Adipocyte (in vitro differentiated cells): ENCODE measurements around the gene TBL1Y.
"Not testable (repeated sequence)": the region's sequence is repeated elsewhere in the genome, so short reads cannot be mapped to it uniquely, and the experiment has no call there.

Experiments
- DNase-seq: peaks from one replicate; pipeline ENCODE4 v3.0.0-alpha.2; 2015; ENCODE audit warnings: low read depth
- H3K27me3 ChIP-seq: replicated peaks from 2 replicates; pipeline ENCODE4 v1.7.0; 2013; ENCODE audit warnings: mild to moderate bottlenecking, low read length, moderate library complexity; ENCODE audit not compliant: control insufficient read depth, insufficient read depth
- H3K36me3 ChIP-seq: 2 replicates; pipeline ENCODE4 v1.7.0; 2013; ENCODE audit warnings: low read length, mild to moderate bottlenecking, moderate library complexity; ENCODE audit not compliant: control insufficient read depth, insufficient read depth, severe bottlenecking
- H3K4me1 ChIP-seq: 2 replicates; pipeline ENCODE4 v1.7.0; 2013; ENCODE audit warnings: mild to moderate bottlenecking, low read length, moderate library complexity; ENCODE audit not compliant: control insufficient read depth, insufficient read depth
- H3K4me3 ChIP-seq: 2 replicates; pipeline ENCODE4 v1.7.0; 2013; ENCODE audit warnings: mild to moderate bottlenecking, low read length, moderate library complexity
- H3K9ac ChIP-seq: 2 replicates; pipeline ENCODE4 v1.7.0; 2013; ENCODE audit warnings: mild to moderate bottlenecking, low read length, moderate library complexity
- H3K9me3 ChIP-seq: 2 replicates; pipeline ENCODE4 v1.7.0; 2013; ENCODE audit warnings: mild to moderate bottlenecking, low read length, moderate library complexity; ENCODE audit not compliant: control insufficient read depth

TBL1Y gene

GRCh38 chrY:6910372-6911252 lies at the start of gene TBL1Y:
TBL1Y (plus strand) TSS chrY:6910697; CDS start chrY:7025085, 114,388 bp downstream.
- Histone ChIP-seq H3K4me3 (no peak within 1 kb of the TSS), H3K27me3 (no peaks in the 10 kb centered on the region), H3K9ac (no peak within 1 kb of the TSS), H3K36me3 (no peaks in the 10 kb centered on the region), H3K4me1 (no peaks in the 10 kb centered on the region), H3K9me3 (no peaks in the 10 kb centered on the region)
- DNase-seq = no peak

- no peak for DNase-seq
- Histone ChIP-seq H3K27me3 (no peaks in the 10 kb centered on the region), H3K9me3 (no peaks in the 10 kb centered on the region), H3K4me1 (no peaks in the 10 kb centered on the region), H3K4me3 (no peak overlapping the region), H3K9ac (no peak overlapping the region), H3K36me3 (no peaks in the 10 kb centered on the region)
Observed at GRCh38 chrY:6894496-6894895, 16.0 kb upstream of the TBL1Y start.

GRCh38 chrY:6895236-6895635 lies 15.3 kb upstream of the TBL1Y start:
- DNase-seq = no peak
- Histone ChIP-seq H3K9ac (no peak overlapping the region), H3K4me3 (no peak overlapping the region)

DNA sequence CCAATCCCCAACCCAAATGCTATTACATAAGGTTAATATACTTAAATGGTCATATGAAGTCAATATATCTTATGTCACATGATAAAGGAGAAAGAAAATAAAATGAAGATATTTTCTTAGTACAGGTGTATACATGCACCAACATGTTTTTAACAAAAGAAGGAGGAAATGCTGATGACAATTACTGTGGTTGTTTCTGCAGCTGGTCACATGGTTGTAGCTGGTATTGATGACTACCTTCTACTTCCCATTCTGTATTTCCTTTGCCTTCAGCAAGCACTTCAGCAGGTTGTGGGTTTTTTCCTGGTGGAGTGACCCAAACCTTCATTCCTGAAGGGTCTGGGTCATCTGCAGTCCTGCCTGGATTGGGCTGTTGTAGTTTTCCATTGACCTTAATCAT lies 8.4 kb upstream of the TBL1Y start:
- H3K36me3 ChIP-seq, H3K4me1 ChIP-seq, H3K9me3 ChIP-seq, H3K4me3 ChIP-seq, H3K9ac ChIP-seq, DNase-seq, H3K27me3 ChIP-seq: not testable (repeated sequence)

More at GRCh38 chrY:6895236-6895635, 15.3 kb upstream of the TBL1Y start:
- no peaks in the 10 kb centered on the region for H3K27me3 ChIP-seq
- no peaks in the 10 kb centered on the region for H3K9me3 ChIP-seq
- no peaks in the 10 kb centered on the region for H3K4me1 ChIP-seq
- no peaks in the 10 kb centered on the region for H3K36me3 ChIP-seq

DNA sequence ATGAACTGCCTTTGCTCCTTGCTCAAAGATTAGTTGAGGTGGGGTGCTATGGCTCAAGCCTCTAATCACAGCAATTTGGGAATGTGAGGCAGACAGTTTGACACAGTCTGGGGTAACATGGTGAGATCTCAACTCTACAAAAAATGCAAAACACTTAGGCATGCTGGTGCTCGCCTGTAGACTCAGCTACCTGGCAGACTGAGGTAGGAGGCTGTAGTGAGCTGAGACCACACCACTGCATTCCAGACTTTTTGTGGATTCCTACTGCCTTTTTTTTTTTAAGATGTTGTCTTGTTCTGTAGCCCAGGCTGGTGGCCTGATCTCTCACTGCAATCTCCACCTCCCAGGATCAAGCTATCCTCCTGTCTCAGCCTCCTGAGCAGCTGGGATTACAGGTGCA lies 2.9 kb upstream of the TBL1Y start:
- no peaks in the 10 kb centered on the region for H3K27me3 ChIP-seq
- no peak overlapping the region for H3K9ac ChIP-seq
- H3K9me3 ChIP-seq = no peaks in the 10 kb centered on the region
- no peaks in the 10 kb centered on the region for H3K4me1 ChIP-seq
- no peaks in the 10 kb centered on the region for H3K36me3 ChIP-seq
- H3K4me3 ChIP-seq = no peak overlapping the region
- no peak for DNase-seq

GRCh38 chrY:6908021-6908420 lies 2.5 kb upstream of the TBL1Y start:
- H3K4me1 ChIP-seq, H3K36me3 ChIP-seq, DNase-seq, H3K9me3 ChIP-seq, H3K9ac ChIP-seq, H3K4me3 ChIP-seq, H3K27me3 ChIP-seq: not testable (repeated sequence)

- DNase-seq = no peak
- Histone ChIP-seq H3K4me1 (no peaks in the 10 kb centered on the region), H3K36me3 (no peaks in the 10 kb centered on the region), H3K4me3 (no peak overlapping the region), H3K27me3 (no peaks in the 10 kb centered on the region), H3K9ac (no peak overlapping the region), H3K9me3 (no peaks in the 10 kb centered on the region)
Observed at GRCh38 chrY:6909118-6909521, 1.4 kb upstream of the TBL1Y start.

DNA sequence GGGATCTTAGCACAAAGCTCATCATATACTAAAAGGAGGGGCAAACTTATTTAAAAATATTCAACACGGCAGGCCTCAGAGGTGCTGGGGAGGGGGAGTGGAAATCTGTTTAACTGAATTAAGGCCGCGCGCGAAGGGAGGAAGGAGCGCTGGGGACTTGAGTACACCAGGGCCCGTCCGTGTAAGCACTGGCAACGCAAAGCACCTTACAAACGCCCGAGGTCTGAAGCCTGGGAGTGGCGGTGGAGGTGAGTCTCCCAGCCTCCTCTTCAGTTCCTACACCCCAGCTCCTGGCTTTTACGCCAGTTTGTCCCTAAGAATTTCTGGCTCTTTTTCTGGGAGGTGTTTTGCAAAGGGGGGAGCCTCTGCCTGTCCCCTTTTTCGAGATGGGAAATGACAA lies 641 bp upstream of the TBL1Y start:
- Histone ChIP-seq H3K36me3 (no peaks in the 10 kb centered on the region), H3K27me3 (no peaks in the 10 kb centered on the region), H3K9me3 (no peaks in the 10 kb centered on the region), H3K9ac (no peak overlapping the region), H3K4me1 (no peaks in the 10 kb centered on the region), H3K4me3 (no peak overlapping the region)
- no peak for DNase-seq

GRCh38 chrY:6911253-6911881 lies 870 bp downstream of the TBL1Y start, which contains the start of gene AMELY:
AMELY (minus strand) TSS chrY:6911752; CDS start chrY:6872608, 39,144 bp downstream.
- no peak for DNase-seq
- no peak within 1 kb of the TSS for H3K4me3 ChIP-seq
- H3K27me3 ChIP-seq = no peaks in the 10 kb centered on the region
- no peaks in the 10 kb centered on the region for H3K9me3 ChIP-seq
- no peaks in the 10 kb centered on the region for H3K36me3 ChIP-seq
- no peaks in the 10 kb centered on the region for H3K4me1 ChIP-seq
- no peak within 1 kb of the TSS for H3K9ac ChIP-seq

DNA sequence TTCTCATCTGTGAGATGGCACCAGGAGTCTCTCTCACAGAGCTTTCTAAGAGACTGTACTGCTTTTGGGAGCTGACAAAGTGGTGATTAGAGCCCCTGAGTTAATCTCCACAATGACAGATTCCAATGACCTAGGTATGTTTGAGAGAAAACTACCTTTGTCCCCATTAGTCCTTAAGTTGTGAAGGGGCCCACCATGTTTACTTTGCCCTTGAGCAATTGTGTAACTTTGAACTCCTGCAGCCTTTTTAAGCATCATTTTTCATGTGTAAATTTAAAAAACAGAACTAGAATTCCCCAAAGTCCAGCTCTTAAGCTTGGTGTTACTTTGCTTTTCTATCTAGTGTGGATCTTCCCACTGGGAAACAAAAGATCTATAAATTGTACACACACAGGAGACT lies 2.9 kb downstream of the TBL1Y start:
- H3K27me3 ChIP-seq = no peaks in the 10 kb centered on the region
- H3K36me3 ChIP-seq = no peaks in the 10 kb centered on the region
- DNase-seq = no peak

DNA sequence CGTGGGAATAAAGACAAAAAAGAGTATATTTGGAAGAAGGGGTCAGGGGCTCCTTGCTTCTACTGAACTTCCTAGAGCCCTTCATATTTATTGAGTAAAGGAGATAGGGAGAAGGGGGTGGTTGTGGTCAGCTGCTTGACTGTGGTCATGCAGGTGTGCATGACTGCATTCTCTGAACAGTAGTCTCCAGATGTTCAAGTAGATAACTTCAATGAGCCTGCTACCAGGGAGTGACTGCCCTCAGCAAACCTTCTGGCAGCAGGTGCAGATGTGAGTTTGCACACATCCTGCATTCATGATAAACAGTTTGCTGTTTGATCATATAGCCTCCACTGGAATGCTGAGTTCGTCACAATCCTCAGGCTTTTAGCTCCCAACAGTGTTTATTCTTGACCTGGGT lies 10.6 kb downstream of the TBL1Y start:
- no peak for DNase-seq
- no peaks in the 10 kb centered on the region for H3K9me3 ChIP-seq
- no peak overlapping the region for H3K9ac ChIP-seq
- no peaks in the 10 kb centered on the region for H3K36me3 ChIP-seq
- H3K4me3 ChIP-seq = no peak overlapping the region
- no peaks in the 10 kb centered on the region for H3K4me1 ChIP-seq
- no peaks in the 10 kb centered on the region for H3K27me3 ChIP-seq

More for the DNA sequence above, 2.9 kb downstream of the TBL1Y start:
- no peak overlapping the region for H3K4me3 ChIP-seq
- H3K9ac ChIP-seq = no peak overlapping the region
- H3K4me1 ChIP-seq = no peaks in the 10 kb centered on the region
- H3K9me3 ChIP-seq = no peaks in the 10 kb centered on the region
